G401 (cell line): Measurements from ENCODE around the gene ZNF169. TPM values are rescaled to one million over a fixed set of nuclear protein-coding genes. Genes with fewer than 3 reads are reported as not detected.
"Not testable (repeated sequence)": the region's sequence is repeated elsewhere in the genome, so short reads cannot be mapped to it uniquely, and the experiment has no call there.

Source experiments
- DNase-seq: peaks from one replicate; pipeline ENCODE4 v3.0.0-alpha.2; 2015; ENCODE audit warnings: low spot score
- in situ Hi-C: cut with HindIII; loops from 2 replicates; pipeline ENCODE4 v1.10.0; 2016; ENCODE audit warnings: low sequenced_read_pairs, mixed read lengths
- total RNA-seq: library from RNA; depleted of rRNA; stranded (reverse); fragments of >200 nt; shearing (Covaris generic); gene quantifications from 2 replicates; pipeline ENCODE4 v1.2.3, GENCODE V29; 2014; rRNA removed

ZNF169 gene
- total RNA-seq: 1.0 and 1.5 TPM in 2 replicates

DNA sequence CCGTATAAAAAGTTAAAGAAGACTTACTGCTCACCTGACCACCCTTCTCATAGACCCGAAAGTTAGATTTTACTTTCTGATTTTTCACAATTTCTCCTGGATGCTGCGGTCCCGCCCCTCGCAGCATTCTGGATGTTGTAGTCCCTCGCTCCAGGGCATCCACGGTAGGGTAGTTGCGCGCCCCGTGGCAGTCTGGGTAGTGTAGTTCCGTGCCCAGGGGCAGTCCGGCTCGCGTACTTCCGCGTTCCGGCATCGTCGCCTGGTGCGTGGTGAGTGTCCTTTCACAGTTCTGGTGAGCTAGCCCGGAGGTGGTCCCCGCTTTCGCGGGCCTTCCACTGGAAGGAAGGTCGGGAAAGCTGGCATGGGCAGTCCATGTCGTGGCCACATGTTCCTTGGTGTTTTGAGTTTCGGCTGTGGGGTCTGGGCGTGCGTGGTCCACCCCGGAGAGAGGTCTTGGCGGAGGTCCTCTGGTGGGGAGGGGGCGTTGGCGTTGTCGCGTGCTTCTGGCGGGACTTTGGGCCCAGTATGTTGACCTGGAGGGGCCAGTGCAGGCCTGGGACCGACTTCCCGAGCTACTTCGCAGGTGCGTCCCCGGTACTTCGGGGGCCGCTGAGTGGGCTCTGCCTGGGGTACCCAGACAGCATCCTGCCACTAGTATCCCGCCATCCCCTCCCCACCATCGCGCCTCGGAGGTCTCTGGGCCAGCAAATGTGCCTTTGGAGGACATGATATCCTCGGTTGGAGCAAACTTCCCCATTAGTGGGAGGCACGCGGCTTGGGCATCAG, at the start of gene ZNF169:
TSS of gene ZNF169 (plus strand) at position 222 of the 786 bp plus-strand sequence. CDS start 19,515 bp downstream, outside the sequence.
- in situ Hi-C loops: no loop called here
- peak; percentile 88 for DNase-seq

DNA sequence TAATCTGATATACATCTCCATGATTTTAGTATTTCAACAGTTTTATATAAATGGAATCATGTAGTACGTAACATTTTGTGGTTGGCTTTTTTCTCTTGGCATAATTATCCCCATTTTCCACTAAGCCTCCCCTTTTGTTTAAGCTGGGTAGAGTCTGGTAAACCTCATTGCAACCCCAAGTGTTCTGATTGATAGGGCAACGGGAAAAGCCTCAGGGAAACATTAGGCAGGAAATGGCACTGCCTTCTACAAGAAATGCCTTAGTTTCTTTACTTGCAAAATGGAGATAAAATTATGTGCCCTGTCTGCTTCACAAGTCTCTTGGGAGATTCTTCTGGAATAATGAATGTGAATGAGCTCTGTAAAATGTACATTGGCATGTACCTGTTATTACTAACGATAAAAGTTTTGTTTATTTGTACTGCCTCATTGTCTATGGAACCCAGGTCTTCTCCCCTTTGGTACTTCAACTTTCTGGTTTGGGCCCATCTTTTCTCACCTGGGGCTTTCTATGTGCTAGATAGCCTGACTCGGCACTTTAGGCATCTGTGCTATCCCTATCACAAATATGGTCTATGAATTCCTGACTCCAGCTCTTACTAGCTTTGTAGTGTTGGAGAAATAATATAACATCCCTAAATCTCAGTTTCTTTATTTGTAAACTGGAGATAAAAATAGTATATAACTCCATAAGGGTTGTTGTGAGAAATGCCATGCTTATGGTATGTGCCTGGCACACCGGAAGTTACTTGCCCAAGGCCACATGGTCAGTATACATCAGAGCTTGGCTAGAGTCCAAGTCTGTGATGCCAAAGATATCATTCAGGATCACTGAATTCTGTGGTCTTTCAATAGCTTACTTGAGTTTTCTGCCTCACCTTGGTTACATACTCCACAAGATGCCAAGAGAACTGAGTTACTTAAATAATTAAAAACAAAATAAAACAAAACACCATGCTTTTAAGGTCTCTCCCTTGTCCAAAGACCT, 48.2 kb upstream of the ZNF169 start:
- DNase-seq: no peak
- in situ Hi-C loops: no loop called here

DNA sequence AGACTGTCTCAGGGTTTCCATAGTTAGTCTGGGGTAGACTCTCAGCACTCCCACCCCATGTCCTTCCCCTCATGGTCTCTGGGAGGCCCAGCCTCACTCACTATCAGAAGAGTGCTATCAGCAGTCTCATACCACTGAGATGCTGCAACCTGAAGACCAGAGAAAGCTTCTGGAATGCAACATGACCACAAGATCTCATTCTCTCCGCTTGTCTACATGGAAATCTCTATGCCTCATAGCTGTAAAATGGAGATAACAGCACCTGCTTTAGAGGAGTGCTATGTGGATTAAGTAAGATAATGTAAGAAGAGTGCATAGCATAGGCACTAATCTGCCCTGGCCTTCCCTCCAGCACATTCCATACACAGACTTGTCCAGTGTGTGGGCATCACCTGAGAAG, 47.0 kb upstream of the ZNF169 start:
- DNase-seq: no peak
- in situ Hi-C loops: no loop called here

DNA sequence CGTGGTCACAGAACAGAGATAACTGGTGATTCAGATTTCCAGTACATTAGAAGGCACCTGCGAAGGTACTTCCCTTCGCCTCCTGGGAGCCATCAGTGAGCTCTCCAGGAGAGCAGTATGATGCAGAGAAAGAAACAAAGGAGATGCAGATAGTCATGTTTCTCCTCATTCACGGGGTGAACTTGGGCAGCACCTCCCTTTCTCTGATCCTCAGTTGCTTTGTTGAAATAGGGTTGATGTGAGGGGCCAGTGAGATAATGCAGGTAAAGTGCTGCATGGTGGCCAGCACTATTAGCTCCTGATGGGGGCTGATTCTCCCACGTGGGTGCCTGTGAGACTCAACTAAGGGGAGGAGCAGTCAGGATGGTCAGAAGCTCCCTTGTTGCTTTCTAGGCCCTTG, 46.6 kb upstream of the ZNF169 start:
- in situ Hi-C loops: no loop called here
- DNase-seq: no peak

DNA sequence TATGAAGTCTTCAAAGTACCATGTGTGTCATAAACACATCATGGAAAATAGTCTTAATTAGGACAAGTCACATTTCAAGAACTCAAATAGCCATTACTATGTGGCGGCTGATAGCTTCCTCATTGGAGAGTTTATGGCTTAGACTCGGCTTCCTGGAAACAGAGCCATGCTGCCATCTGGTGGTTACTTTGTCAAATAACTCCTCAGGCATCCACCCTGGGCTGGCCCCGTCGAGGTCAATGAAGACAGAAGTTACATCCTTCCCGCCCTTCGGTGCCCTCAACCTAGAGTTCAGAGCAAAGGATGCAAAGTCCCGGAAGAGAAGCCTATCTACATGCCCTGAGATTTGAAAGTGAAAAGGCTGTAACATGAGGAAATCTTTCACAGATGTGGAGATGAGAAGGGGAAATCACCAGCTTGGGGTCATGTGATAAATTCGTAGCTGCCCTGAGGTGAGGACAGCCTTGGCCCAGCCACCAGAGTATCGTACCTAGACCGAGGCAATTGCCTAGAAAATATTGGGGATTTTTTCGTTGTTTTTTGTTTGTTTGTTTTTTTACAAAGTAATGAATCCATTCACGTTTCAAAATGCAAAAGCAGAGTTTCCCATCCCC, 45.5 kb upstream of the ZNF169 start:
- in situ Hi-C loops: no loop called here
- peak; percentile 84 for DNase-seq

DNA sequence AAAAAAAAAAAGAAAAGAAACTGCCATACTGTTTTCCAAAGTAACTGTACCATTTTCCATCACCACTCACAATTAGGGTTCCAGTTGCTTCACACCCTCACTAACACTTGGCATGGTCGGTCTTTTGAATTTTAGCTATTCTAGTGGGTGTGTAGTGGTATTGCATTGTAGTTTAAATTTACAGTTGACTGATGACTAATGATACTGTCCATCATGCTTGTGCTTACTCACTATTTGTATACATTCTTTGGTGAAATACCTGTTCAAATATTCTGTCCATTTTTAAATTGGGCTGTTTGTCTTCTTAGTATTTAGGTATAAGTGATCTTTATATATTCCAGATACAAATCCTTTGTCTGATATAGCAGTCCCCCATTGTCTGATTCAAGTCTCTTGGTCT, 36.2 kb upstream of the ZNF169 start:
- in situ Hi-C loops: no loop called here
- no peak for DNase-seq

DNA sequence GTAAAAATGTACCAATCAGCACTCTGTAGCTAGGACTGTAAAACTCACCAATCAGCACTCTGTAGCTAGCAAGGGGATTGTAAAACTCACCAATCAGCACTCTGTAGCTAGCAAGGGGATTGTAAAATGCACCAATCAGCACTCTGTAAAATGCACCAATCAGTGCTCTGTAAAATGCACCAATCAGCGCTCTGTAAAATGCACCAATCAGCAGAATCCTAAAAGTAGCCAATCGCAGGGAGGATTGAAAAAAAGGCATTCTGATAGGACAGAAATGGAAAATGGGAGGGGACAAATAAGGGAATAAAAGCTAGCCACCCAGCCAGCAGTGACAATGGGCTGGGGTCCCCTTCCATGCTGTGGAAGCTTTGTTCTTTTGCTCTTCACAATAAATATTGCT, 33.7 kb upstream of the ZNF169 start:
- in situ Hi-C loops, DNase-seq: not testable (repeated sequence)

DNA sequence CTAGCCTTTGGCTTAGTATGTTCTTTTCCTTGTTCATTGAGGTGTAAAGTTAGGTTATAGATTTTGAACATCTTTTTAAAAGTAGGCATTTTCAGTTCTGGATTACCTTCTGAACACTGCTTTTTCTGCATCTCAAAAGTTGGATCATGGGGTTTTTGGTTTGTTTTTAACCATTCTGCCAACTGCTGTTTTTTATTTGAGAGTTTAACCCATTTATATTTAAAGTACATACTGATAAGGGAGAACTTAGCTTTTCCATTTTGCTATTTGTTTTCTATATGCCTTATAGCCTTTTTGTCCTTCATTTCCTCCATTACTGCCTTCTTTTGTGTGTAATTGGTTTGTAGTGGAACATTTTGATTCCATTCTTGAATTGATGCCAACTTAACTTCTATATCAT, 30.5 kb upstream of the ZNF169 start:
- no peak for DNase-seq
- in situ Hi-C loops: no loop called here

DNA sequence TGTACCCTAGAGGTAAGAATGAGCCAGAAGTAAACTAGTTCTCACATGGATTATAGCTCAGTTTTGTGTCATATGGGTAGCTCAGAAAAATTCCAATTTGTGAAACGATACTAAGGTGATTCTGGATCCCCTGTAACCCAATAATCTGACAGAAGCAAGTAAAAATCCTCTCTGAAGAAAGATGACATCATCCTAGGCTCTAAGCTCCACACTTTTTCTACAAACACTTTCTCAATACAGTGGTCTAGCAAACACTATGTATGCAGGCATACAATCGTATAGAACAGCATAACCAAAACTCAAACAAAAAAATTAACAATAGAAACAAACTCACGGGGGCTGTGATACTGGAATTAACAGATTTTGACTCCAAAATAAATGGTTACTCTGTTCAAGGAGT, 26.7 kb upstream of the ZNF169 start:
- in situ Hi-C loops: no loop called here
- no peak for DNase-seq

DNA sequence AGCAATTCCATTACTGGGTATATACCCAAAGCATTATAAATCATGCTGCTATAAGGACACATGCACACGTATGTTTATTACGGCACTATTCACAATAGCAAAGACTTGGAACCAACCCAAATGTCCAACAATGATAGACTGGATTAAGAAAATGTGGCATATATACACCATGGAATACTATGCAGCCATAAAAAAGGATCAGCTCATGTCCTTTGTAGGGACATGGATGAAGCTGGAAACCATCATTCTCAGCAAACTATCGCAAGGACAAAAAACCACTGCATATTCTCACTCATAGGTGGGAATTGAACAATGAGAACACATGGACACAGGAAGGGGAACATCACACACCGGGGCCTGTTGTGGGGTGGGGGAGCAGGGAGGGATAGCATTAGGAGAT, 18.0 kb upstream of the ZNF169 start:
- DNase-seq, in situ Hi-C loops: not testable (repeated sequence)

DNA sequence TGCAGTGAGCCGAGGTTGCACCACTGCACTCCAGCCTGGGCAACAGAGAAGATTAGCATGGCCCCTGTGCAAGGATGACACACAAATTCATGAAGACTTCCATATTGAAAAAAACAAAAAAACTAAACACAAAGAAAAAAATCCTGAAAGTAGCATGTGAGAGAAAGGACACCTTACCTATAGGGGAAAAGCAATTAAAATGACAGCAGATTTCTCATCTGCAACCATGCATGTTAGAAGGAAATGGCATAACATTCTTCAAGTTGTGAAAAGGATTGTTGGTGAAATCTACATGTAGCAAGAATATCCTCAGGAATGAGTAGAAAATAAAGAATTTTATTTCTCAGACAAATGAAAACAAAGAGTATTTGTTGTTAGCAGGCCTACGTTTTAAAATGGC, 13.4 kb upstream of the ZNF169 start:
- DNase-seq: no peak
- in situ Hi-C loops: no loop called here

DNA sequence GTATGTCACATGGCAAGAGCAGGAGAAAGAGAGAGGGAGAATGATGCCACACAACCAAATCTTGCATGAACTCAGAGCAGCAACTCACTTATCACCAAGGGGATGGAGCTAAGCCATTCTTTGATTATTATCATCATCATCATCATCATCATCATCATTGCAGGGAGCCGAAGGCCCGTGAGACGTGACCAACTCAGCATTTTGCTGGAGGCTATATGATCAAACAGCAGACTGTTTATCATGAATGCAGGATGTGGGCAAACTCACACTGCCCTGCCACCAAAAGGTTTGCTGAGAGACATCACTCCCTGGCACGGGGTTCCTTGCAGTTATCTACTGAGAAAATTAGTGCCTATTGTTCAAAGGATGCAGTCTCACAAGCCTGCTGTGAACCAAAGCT, 8.6 kb upstream of the ZNF169 start:
- DNase-seq: no peak
- in situ Hi-C loops: no loop called here

DNA sequence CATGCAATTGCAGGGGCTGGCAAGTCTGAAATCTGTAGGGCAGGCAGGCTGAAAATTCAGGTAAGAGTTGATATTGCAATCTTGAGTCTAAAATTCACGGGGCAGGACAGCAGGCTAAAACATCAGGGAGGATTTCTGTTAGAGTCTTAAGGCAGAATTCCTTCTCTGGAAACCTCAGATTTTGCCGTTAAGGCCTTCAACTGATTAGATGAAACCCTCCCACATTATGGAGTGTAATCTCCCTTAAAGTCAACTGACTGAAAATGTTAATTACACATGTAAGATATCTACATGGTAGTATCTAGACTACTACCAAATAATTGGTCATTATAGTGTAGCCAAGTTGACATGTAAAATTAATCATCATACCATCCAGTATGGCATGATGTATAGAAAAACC, 3.1 kb upstream of the ZNF169 start:
- DNase-seq: no peak
- in situ Hi-C loops: no loop called here

DNA sequence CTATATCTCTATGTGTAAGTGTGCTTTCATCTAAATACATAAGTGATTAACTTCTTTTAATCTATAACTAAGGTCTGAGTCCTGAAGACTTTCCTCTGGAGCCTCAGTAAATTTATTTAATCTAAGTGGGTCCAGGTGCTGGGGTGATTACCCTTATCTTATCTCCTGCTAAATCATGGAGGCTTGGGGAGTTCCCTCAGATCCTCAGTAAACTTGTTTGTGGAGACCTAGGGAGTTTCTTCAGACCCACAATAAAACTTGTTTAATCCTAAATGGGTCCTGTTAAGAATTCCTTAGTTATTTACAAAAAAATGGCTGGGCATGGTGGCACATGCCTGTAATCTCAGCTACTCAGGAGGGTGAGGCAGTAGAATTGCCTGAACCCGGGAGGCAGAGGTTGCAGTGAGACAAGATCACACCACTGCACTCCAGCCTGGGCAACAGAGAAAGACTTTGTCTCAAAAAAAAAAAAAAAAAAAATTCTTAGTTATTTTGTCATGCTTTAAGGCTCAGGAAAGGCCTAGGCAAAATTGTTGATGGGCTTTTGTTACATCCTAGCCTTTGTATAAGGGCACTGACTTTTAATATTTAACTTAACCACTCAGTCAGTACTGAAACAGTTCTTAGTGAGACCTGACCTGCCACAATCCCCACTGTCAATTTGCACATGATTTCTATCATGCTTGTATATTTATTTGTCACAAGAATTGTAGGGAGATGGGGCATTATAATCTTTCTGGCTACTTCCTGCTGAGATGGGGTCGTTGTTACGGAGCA, 6.7 kb downstream of the ZNF169 start:
- DNase-seq, in situ Hi-C loops: not testable (repeated sequence)

DNA sequence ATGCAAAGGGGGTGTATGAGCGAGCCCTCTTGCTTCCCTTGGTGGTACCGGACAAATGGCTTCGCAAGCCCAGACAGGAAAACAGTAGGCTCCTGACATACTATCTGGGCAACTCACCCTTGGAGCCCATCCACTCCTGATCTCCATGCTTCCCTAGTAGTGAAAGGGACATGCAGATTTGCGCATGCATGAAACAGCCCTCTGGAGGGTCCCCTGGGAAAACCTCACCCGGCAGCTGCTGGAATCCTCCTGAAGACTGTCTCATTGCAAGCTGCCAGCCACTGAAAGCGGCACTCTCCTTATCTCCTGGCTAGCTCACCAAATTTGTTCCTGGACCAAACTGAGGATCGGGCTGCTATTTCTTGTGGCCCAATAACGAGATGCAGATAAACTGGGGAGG, 10.2 kb downstream of the ZNF169 start:
- DNase-seq: no peak
- in situ Hi-C loops: no loop called here

DNA sequence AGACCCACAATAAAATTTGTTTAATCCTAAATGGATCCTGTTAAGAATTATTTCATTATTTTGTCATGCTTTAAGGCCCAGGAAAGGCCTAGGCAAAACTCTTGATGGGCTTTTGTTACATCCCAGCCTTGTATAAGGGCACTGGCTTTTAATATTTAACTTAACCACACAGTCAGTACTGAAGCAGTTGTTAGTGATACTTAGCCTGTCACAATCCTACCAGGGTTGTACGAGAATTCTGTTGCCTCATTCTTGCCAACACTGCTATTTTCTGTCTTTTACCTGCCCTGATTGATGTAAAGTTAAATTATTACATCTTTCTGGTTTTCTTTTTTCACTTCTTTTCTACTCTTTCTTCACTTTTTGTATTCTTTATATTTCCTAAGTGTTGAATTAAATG, 10.9 kb downstream of the ZNF169 start:
- in situ Hi-C loops: no loop called here
- DNase-seq: no peak

DNA sequence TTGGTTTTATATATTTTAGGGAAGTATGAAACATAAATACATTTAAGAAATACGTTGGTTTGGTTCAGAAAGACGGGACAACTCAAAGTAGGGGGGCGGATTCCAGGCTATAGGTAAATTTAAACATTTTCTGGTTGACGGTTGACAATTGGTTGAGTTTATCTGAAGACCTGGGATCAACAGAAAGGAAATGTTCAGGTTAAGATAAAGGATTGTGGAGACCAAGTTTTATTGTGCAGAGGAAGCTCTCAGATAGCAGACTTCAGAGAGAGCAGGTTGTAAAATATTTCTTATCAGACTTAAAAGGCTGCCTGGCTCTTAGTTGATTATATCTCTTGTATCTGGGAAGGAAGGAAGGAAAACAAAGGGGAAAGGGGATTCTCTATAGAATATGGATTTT, 17.9 kb downstream of the ZNF169 start:
- in situ Hi-C loops, DNase-seq: not testable (repeated sequence)

DNA sequence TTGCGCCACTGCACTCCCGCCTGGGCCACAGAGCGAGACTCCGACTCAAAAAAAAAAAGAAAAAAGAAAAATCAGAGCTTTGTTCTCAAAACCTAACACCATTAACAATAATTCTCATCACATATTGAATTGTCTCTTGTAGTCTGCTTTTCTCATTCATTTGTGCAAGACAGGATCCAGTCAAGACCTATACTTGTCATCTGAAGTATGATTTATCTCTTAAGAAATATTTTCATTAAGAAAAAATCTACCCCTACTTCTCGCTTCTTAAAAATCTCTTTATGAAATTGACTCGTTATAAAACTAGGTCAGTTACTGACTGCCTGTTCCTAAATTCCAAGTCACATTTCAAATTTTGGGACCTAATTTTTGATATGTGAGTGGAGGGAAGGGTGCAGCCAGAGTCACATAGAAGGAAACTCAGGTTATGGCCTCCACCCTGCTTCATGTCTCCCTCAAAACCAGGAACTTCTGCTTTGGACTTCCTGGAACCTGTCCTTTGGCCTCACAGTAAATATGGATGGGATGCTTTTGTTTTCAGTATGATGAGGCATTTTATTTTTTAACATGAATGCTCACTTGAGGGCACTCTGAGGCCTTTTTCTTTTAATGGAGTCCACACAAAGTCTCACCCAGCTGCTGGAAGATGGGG, 18.9 kb downstream of the ZNF169 start:
- no peak for DNase-seq
- in situ Hi-C loops: no loop called here
